K562 (cell line): ENCODE measurements around the gene TLR3. TPM values are rescaled to one million over a fixed set of nuclear protein-coding genes. Genes with fewer than 3 reads are reported as not detected.

ENCODE experiments used
- CBX5 ChIP-seq: IDR thresholded peaks from 2 replicates; pipeline ENCODE4 v1.6.1; 2014; ENCODE audit warnings: low read depth, borderline replicate concordance
- CREM ChIP-seq: IDR thresholded peaks from 2 replicates; pipeline ENCODE4 v1.6.1; 2014; ENCODE audit warnings: antibody characterized with exemption, low read depth
- POLR3A ChIP-seq: IDR thresholded peaks from 2 replicates; pipeline ENCODE4 v1.6.1; 2011; ENCODE audit warnings: borderline replicate concordance, mild to moderate bottlenecking, moderate library complexity; ENCODE audit not compliant: insufficient read length, insufficient read depth; ENCODE audit errors: extremely low read depth
- RFX5 ChIP-seq: IDR thresholded peaks from 2 replicates; pipeline ENCODE4 v1.6.1; 2011; ENCODE audit warnings: low read depth, mild to moderate bottlenecking, improper control_type of control experiment, low read length
- SMC3 ChIP-seq: conservative IDR thresholded peaks from 2 replicates; pipeline ENCODE4 v1.6.1; 2011; ENCODE audit warnings: low read depth, low read length, improper control_type of control experiment; ENCODE audit not compliant: insufficient read depth
- ZNF239 ChIP-seq: fragments of 250-450 bp; sonication (Bioruptor Pico); IDR thresholded peaks from 2 replicates; pipeline ENCODE4 v1.4.0; 2020; ENCODE audit warnings: mild to moderate bottlenecking
- polyA plus RNA-seq, 8 experiments: library from polyadenylated mRNA; depleted of rRNA in 4 of 8; stranded (reverse) in 5 of 8; unstranded in 3 of 8; fragments of >200 nt; fragmentation: Nextera tagmentation in 2 of 8; fragmentation: Illumina TruSeq in 1 of 8; extraction: Ambion mirVana in 2 of 8; extraction: Trizol in 1 of 8; gene quantifications; 2 replicates each; pipeline versions ENCODE4 v1.2.1 to v1.2.3, GENCODE V29; 2011 to 2014; ENCODE audit warnings: inconsistent platforms in 1 of 8, missing spikeins in 1 of 8
- total RNA-seq, 7 experiments: library from RNA; depleted of rRNA in 6 of 7; stranded (reverse); fragments of >200 nt in 6 of 7; fragmentation: Illumina TruSeq in 2 of 7; extraction: Trizol in 2 of 7; gene quantifications; 2 replicates each; pipeline versions ENCODE4 v1.2.1 to v1.2.3, GENCODE V29; 2011 to 2021; ENCODE audit warnings: low replicate concordance in 1 of 7
- TF ChIP-seq, protein P1 (sequence below), 2 experiments: fragments of 450-650 bp; formaldehyde crosslinking in 1 of 2; IDR thresholded peaks; 2 replicates each; pipeline versions ENCODE4 v1.4.0 to v1.6.1; 2014 to 2020; ENCODE audit warnings: mild to moderate bottlenecking in 2 of 2, borderline replicate concordance in 1 of 2, low read depth in 1 of 2
- TF ChIP-seq, protein P2 (sequence below): fragments of 450-650 bp; formaldehyde crosslinking; IDR thresholded peaks from 2 replicates; pipeline ENCODE4 v1.4.0; 2020; ENCODE audit warnings: mild to moderate bottlenecking, moderate library complexity

TLR3 gene
- total and polyA plus RNA-seq, 9 of the 15 experiments (the other 6 are each of a cell fraction or from before 2014, with no cell fraction given), result 0.01 TPM; not detected in 8

DNA sequence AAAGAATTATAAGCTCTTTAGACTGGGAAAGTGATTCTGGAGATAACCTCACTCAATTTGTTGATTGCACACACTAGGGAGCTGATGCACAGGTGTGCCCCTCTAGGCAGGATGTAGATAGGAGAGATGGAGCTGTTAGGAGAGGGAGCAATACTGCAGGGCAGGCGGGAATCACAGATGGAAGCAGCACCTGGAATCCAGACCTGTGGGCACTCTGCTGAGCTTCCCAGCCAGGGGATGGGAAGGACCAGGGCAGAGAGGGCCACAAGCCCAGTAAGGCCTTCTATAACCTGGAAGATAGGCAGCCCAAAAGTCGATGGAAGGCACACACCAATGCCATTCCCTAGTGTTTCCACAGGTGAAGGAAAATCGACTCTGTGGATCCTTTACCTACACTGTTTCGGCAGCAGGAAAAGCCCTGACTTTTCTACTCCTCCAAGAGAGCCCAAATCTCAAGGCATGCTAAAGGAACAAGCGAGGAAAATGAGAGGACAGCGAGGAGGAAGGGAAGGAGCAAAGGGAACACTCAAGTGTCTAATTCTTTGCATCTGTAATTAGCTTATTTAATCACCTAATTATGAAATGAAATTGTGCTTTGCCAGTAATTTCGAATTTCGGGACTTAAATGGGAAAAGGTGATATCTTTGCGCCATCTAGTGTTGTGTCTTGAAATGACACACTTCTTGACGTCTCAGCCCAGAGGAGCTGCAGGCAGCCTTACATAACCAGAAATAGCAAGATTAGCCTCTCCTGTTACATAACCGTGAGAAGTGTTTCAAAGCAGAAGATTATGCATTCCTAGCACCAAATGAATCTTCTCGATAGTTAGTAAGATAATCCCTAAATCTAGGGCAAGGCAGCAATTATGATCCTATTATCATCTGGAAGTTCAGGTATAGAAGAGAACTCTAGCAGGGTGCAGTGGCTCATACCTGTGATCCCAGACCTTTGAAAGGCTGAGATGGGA, 31.0 kb upstream of the TLR3 start (continued):
- TF ChIP-seq, protein P1, sequence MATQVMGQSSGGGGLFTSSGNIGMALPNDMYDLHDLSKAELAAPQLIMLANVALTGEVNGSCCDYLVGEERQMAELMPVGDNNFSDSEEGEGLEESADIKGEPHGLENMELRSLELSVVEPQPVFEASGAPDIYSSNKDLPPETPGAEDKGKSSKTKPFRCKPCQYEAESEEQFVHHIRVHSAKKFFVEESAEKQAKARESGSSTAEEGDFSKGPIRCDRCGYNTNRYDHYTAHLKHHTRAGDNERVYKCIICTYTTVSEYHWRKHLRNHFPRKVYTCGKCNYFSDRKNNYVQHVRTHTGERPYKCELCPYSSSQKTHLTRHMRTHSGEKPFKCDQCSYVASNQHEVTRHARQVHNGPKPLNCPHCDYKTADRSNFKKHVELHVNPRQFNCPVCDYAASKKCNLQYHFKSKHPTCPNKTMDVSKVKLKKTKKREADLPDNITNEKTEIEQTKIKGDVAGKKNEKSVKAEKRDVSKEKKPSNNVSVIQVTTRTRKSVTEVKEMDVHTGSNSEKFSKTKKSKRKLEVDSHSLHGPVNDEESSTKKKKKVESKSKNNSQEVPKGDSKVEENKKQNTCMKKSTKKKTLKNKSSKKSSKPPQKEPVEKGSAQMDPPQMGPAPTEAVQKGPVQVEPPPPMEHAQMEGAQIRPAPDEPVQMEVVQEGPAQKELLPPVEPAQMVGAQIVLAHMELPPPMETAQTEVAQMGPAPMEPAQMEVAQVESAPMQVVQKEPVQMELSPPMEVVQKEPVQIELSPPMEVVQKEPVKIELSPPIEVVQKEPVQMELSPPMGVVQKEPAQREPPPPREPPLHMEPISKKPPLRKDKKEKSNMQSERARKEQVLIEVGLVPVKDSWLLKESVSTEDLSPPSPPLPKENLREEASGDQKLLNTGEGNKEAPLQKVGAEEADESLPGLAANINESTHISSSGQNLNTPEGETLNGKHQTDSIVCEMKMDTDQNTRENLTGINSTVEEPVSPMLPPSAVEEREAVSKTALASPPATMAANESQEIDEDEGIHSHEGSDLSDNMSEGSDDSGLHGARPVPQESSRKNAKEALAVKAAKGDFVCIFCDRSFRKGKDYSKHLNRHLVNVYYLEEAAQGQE (IDR thresholded peaks at IDR 0.05; ENCODE audit: borderline replicate concordance), result peak; percentile 54; the same call in 1 of the 2 replicates
- TF ChIP-seq, protein P1 (CRISPR knock-in tag; IDR thresholded peaks at IDR 0.05; ENCODE audit: low read depth), result no peak
- TF ChIP-seq POLR3A (no peak), CREM (peak; percentile 22; the same call in 1 of the 2 replicates), RFX5 (peak; percentile 69; the same call in 1 of the 2 replicates), SMC3 (peak; percentile 65), ZNF239 (no peak), CBX5 (no peak)
- TF ChIP-seq, protein P2, sequence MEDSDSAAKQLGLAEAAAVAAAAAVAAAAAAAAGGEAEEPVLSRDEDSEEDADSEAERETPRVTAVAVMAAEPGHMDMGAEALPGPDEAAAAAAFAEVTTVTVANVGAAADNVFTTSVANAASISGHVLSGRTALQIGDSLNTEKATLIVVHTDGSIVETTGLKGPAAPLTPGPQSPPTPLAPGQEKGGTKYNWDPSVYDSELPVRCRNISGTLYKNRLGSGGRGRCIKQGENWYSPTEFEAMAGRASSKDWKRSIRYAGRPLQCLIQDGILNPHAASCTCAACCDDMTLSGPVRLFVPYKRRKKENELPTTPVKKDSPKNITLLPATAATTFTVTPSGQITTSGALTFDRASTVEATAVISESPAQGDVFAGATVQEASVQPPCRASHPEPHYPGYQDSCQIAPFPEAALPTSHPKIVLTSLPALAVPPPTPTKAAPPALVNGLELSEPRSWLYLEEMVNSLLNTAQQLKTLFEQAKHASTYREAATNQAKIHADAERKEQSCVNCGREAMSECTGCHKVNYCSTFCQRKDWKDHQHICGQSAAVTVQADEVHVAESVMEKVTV, result peak; percentile 49
